Activated T-helper 1 cell treated with anti-CD3 and anti-CD28 coated beads, Interleukin-2, amount 50 U/mL, for 16 hours (primary cell): ENCODE data around the gene FAM149A.

Experiments
- DNase-seq, 2 donors: peaks; one replicate each; pipeline ENCODE4 v3.0.0-alpha.2; 2020; ENCODE audit warnings: low read depth in 1 of 2, low spot score in 1 of 2

The FAM149A gene

GRCh38 chr4:186151499-186151898, 47.0 kb downstream of the FAM149A start:
- DNase-seq: no peak

DNA sequence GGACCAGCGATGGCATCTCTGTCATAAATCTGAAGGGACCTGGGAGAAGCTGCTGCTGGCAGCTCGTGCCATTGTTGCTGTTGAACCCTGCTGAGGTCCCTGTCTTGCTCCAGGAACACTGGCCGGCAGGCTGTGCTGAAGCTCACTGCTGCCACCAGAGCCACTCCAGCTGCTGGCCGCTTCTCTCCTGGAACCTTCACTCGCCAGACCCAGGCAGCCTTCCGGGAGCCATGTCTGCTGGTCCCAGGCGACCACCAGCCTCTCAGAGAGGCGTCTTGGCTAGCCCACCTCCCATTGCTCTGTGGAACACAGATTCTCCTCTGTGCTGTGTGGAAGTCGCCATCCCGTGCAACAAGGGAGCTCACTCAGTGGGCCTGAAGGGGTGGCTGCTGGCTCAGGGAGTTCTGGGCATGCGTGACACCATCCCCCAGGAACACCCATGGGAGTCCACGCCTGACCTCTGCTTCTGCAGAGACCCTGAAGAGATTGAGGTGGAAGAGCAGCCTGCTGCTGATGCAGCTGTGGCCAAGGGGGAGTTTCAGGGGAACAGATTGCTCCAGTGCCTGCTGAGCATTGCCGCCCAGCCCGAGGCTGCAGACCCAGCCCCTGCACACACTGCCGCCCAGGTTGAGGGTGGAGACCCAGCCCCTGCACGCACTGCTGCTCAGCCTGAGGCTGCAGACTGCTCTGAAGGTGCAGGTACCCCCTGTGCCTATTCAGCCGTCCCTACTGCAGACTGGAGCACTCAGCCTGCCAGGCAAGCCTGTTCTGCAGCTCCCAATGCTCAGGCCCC, 53.7 kb downstream of the FAM149A start:
- no peak for DNase-seq

DNA sequence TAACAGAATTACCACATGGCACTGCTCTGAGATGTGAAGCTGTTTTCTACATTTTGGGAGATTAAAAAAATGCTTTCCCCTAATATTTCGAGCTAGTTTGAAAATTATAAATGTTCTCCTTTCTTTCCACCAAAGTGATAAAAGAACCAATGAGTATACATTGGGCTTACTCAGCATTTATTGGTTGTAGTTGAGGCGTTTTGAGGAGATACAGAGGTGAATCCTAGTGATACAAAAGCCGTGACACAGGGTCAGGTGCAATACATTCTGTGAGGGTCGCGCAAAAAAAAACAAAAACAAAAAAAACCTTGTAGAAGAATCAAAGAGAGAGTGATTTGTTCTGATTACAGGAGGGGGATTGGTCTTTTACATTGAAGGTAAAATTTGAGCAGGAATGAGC, 54.5 kb downstream of the FAM149A start:
- no peak for DNase-seq

DNA sequence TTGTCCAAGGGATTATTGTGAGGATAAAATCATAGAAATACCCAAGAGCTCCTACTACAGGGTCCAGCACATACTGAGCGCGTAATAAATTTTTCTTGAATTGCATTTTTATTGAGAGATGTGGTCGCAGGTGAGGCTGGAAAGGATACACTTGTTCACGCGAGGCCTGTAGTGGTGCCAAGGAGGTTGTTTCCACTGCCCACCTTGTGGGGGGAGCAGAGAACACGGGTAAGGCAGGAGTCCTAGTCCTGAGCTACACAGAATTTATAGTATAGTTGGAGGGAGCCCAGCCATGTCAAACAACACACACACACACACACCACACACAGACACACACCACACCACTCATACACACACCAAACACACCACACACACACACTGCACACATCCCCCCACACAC, 55.1 kb downstream of the FAM149A start:
- no peak for DNase-seq

DNA sequence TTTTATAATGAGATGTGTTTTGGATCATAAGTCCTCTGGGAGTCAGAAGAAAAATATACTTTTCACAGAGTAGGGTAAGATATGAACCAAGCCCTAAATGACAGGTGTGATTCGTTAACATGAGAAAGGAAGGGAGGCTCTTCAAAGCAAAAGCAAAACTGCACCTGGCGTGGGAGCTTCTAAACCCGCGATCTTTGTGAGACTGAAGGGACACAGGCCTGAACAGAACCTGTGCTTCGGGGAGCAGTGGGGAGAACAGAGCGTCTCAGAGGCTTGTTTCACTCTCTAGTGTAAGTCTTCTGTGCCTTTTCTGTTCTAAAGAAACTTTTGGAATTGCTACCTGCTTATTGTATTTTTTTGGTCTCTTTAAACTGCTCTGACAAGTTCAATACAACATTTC, 56.6 kb downstream of the FAM149A start:
- DNase-seq: no peak

DNA sequence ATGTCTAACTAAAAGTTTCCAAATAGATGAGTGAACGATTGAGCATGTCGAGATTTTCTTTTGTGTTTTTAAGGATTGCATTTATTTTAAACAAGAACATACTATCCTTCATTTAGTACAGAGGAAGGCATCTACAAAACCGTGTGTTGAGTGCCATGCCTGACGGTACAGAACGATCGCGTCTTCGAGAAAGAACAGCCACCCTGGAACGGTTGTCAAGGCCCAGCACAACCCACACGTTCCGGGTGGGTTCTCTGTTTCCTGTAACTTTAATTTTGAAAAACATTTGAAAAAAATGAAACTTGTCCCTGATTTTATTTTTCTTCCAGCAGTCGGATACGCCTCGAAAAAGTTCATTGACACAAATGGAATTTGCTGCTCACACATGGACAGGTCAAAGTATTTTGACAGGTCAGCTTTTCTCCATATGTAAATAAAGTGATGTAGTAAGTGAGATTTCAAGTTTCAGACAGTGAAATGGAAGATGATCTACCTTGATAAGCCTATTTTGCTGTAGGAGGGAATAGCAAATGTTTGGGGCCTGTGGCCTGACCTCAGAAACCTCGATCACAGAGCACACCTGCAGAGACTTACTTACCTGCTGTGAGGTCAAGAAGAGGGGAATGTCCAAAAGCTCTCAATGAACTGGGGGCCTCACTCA, 62.5 kb downstream of the FAM149A start:
- no peak for DNase-seq

- no peak for DNase-seq
Measured at GRCh38 chr4:186167605-186168004, 63.1 kb downstream of the FAM149A start.

DNA sequence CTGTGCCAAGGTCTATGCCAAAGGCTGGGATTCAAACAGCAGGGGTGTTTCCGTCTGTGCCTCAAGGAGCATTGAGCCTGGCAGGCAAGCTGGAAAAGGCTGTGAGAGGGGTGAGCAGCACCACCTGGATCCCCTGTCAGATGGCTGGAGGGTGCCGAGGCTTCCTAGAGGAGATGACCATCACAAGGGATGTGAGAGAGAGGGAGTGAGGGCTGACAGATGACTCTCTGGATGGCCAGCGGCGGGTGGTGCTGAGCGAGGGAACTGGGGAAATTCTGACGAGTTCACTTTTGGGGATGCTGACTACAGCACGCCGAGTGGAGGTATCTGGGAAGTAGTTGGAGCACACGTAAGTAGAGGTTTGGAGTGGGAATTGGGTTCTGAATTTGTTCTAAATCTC, 64.2 kb downstream of the FAM149A start:
- no peak for DNase-seq

GRCh38 chr4:186169333-186169944, 64.9 kb downstream of the FAM149A start:
- no peak for DNase-seq

- no peak for DNase-seq
Measured at GRCh38 chr4:186169945-186170802, 65.7 kb downstream of the FAM149A start.

DNA sequence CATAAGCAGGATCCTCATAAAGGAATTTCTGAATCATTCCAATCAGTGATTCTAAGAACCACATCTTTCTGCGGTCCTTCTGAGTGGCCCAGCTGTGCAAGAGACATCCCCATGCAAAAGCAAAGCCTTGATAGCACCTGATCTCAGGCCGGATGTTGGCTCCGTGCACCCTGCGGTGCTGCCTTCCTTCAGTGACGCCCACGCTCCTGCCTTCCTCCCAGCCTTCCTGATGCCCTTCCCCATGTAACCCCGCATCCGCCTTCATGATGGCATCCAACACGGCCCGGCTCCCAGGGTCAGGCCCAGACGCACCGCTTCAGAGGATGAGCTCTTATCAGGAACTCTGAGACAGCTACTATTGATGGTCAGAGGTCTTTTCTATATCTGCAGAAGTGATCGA, 66.5 kb downstream of the FAM149A start:
- DNase-seq: no peak

- no peak for DNase-seq
Measured at GRCh38 chr4:186172546-186172945, 68.0 kb downstream of the FAM149A start.

- no peak for DNase-seq
Measured at GRCh38 chr4:186188107-186188506, 83.6 kb downstream of the FAM149A start.

DNA sequence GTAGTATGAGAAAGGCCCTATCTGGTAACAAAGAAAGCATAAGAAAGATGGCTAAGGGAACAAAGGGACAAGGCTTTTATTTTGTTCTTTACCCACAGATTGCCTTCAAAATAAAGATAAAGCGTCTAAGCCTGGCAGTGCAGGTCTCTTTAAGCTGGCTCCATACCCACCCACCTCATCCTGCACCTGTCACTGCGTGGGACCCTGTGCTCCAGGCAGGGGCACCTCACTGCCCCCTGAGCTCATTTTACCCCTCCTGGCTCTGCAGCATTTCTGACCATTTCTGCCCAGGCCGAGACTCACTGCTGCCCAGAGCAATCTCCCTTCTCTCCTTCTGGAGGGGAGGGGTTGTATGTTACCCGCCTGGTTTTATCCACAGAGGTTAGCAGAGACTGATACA, 85.2 kb downstream of the FAM149A start:
- no peak for DNase-seq

- DNase-seq: peak; percentile 27 to 29
Measured at GRCh38 chr4:186190581-186191199, 86.2 kb downstream of the FAM149A start.

DNA sequence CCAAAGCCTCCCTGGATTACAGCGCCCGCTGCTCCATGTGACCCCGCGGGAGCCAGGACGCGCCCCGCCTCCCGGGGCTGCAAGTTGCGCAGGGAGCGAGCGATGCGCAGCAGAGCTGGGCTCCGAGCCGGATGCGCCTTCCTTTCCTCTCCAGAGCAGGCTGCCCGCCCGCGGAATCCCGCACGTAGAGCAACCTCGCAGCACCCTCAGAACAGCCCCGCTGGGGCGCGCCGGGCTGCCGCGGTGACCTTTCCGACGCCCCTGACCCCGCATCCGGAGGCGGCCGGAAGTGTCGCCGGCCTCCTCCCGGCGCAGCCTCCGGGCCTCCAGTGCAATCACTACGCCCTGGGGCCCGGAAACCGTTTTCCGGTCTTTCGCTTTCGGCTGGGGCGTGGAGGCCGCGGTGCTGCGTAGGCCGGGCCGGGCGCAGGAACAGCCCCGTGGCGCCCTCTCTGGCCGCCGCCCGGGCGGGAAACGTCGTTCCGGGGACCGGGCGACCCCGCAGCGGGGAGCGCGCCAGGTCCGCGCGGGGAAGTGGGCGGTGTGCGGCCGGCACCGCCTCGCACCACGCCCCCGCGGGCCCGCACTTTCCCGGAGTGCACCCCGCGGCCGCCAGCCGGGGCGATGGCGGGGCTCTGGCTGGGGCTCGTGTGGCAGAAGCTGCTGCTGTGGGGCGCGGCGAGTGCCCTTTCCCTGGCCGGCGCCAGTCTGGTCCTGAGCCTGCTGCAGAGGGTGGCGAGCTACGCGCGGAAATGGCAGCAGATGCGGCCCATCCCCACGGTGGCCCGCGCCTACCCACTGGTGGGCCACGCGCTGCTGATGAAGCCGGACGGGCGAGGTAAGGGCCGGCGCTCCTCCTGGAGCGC, 86.9 kb downstream of the FAM149A start, which contains the start of gene CYP4V2:
Gene CYP4V2, plus strand, starts transcription at position 368 of the 866 bp plus-strand sequence. Its CDS starts 257 bp downstream, at position 625.
- peak; percentile 74 to 78 for DNase-seq

GRCh38 chr4:186192066-186192612, 87.6 kb downstream of the FAM149A start:
- DNase-seq: peak; percentile 9 to 18

DNA sequence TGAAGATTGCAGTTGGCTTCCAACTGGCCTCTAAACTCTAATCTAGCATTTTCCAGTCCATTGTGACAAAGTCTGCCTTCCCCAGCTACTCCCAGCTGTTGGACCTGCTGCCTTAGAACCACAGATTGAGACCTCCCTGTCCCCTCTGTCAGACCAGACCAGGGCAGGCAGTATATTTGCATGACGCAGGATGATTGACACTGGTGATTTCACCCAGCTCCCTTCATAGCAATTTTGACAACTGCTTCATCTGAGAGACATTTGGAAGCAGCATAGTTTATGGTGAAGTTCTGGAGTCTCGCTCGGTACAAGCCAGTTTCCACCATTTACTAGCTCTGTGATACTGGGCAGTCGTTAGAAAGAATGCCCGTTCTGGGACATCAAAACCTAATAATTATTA, 89.3 kb downstream of the FAM149A start:
- DNase-seq: no peak

DNA sequence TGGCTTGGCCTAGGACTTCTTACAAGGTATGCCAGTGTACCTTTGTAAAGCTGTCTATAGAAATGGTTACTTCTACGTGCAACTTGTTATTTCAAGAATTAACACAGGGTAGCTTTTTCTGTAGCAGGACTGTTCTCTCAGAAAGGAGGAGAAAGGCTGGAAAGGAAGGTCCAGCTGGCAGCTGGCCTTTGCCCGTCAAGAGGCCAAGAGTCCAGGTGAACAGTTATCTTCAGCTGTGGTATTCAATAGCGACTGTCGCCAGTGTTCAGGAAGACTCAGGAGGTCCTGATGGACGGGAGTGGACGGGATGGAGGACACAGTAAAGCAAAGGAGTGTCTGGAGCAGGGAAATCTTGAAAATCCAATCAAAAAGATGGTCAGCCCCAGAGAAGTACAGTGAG, 91.6 kb downstream of the FAM149A start:
- no peak for DNase-seq

DNA sequence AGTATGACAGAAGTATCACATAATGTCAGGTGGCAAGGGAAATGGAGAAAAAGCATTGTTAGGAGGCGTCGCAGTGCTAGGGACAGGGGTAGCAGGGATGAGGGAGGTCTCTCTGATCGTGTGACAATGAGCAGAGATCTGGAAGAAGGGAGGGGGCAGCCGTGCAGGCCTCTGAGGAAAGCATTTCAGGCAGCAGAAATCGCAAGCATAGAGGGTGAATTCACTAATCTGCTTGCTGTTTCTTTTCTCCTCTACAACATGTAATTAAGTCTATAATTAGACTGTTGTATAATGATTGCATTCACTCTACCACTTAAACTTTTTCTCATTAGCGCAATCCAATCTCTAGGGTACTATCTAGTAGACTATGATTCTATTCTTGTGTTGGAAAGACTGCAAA, 96.0 kb downstream of the FAM149A start:
- no peak for DNase-seq
